Kidney epithelial cell (primary cell): ENCODE results near the gene FCRLB. TPM values are rescaled to one million over a fixed set of nuclear protein-coding genes. Genes with fewer than 3 reads are reported as not detected.

Experiments used
- DNase-seq: peaks from one replicate; pipeline ENCODE4 v3.0.0-alpha.2; 2010; ENCODE audit warnings: low read depth
- H3K27me3 ChIP-seq: 2 replicates; pipeline ENCODE4 v1.6.0; 2011; ENCODE audit warnings: low read length; ENCODE audit not compliant: control insufficient read depth, insufficient read depth
- H3K36me3 ChIP-seq: 2 replicates; pipeline ENCODE4 v1.5.1; 2011; ENCODE audit warnings: low read length; ENCODE audit not compliant: control insufficient read depth, insufficient read depth
- H3K4me3 ChIP-seq: 2 replicates; pipeline ENCODE4 v1.5.1; 2011; ENCODE audit warnings: low read depth, mild to moderate bottlenecking, control low read depth, low read length
- total RNA-seq: library from RNA; depleted of rRNA; stranded (reverse); fragments of >200 nt; gene quantifications from 2 replicates; pipeline ENCODE4 v1.2.3, GENCODE V29; 2015
- TF ChIP-seq, protein P1 (sequence below): IDR thresholded peaks from 2 replicates; pipeline ENCODE4 v1.5.1; 2011; ENCODE audit warnings: mild to moderate bottlenecking, moderate library complexity, low read length, control low read depth, inconsistent platforms; ENCODE audit not compliant: insufficient read depth, poor library complexity, severe bottlenecking

FCRLB gene
- total RNA-seq, 1 donor from 2014 or later = 1.1 TPM

DNA sequence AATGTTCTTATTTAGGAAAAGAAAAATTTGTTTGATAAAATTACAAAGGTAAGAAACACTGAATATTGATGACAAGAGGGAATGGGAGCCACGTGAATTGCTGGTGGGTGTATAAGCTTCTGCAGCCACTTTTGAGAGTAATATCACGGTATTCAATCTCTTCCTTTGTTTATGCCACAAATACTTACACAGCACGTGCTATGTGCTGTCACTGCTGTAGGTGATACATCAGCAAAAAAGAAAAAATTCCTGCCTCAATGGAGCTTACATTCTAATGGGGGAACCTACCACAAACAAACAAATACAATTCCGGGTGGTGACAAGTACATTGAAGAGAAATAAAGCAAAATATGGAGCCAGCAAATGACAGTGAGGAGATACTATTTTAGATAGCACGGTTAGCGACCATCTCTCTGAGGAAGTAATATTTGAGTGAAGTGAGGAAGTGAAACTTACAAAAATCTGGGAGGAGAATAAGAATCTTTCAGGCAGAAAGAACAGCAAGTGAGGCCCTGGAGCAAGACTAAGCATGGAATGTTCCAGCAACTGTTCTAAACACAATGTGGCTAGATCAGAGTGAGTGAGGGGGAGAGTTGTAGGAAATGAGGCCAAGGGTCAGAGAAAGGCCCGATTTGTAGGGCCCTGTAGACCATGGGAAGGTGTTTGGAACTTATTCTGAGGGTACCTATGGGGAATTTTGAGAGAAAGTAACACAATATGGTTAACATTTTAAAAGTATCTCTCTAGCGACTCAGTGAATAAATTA is 2.6 kb upstream of the FCRLB start:
- TF ChIP-seq, protein P1, sequence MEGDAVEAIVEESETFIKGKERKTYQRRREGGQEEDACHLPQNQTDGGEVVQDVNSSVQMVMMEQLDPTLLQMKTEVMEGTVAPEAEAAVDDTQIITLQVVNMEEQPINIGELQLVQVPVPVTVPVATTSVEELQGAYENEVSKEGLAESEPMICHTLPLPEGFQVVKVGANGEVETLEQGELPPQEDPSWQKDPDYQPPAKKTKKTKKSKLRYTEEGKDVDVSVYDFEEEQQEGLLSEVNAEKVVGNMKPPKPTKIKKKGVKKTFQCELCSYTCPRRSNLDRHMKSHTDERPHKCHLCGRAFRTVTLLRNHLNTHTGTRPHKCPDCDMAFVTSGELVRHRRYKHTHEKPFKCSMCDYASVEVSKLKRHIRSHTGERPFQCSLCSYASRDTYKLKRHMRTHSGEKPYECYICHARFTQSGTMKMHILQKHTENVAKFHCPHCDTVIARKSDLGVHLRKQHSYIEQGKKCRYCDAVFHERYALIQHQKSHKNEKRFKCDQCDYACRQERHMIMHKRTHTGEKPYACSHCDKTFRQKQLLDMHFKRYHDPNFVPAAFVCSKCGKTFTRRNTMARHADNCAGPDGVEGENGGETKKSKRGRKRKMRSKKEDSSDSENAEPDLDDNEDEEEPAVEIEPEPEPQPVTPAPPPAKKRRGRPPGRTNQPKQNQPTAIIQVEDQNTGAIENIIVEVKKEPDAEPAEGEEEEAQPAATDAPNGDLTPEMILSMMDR = no peak
- no peak for DNase-seq
- no peak overlapping the region for H3K4me3 ChIP-seq
- no peaks in the 10 kb centered on the region for H3K36me3 ChIP-seq
- H3K27me3 ChIP-seq = no peaks in the 10 kb centered on the region

DNA sequence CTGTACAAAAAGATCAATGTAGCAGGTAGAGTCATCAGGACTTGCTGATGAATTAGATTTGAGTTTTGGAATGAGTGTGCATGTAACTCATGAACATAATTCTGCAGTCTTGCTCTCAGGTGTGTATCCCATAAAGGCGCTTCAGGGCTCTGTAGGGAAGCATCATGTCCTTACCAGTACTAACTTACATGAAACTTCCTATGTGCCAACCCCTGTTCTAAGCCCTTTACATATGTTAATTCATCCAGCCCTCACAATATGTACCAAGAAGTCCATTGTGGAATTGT is 2.1 kb upstream of the FCRLB start:
- Histone ChIP-seq H3K27me3 (no peaks in the 10 kb centered on the region), H3K4me3 (no peak overlapping the region), H3K36me3 (no peaks in the 10 kb centered on the region)
- TF ChIP-seq, protein P1 = no peak
- no peak for DNase-seq

DNA sequence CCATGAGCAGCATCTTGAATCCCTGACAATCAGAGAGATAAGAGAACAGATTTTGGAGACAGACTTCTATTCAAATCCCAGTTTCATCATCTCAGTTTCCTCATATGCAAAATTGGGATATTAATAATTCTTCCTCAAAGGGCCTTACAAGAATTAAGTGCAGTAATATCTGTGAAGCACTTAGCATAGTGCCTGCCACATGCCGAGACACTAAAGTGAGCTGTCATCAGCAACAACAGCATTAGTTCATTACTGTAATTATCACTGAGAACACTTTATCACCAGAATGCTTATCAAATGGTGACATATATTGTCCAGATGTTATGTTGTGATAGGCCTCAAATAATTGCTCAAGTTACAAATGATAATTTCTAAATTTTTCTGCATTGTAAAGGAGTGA is 922 bp upstream of the FCRLB start:
- Histone ChIP-seq H3K36me3 (no peaks in the 10 kb centered on the region), H3K4me3 (no peak overlapping the region), H3K27me3 (no peaks in the 10 kb centered on the region)
- TF ChIP-seq, protein P1 = no peak
- DNase-seq = no peak

DNA sequence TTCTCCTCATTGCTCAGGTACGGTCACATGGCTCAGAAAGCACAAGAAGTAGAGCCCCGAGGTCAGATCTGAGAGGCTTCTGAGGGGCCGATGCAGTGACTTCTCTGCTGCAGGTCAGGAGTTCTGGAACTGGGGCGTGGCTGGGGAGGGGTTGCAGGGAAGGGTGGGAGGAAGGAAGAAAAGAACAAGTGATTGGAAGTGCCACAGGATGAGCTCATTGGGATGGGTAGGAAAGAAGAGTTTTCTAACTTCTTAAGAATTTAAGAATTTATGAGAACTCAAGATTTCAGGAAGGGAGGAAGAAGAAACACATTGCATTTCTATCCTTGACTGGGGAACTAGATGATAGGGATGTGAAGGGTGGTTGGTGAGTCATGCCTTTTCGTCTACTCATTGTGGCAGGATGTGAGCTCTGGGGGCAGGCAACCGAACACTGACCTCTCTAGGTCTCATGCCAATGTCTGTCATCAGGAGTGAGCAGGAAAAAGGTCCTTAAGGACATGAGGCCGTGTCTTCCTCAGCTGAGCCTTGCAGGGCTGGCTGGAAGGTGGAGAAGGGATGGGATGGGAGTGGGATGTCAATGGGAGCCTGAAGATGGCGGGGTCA is 497 bp downstream of the FCRLB start:
- Histone ChIP-seq H3K27me3 (no peaks in the 10 kb centered on the region), H3K36me3 (no peaks in the 10 kb centered on the region), H3K4me3 (no peak overlapping the region)
- TF ChIP-seq, protein P1 = no peak
- DNase-seq = no peak

DNA sequence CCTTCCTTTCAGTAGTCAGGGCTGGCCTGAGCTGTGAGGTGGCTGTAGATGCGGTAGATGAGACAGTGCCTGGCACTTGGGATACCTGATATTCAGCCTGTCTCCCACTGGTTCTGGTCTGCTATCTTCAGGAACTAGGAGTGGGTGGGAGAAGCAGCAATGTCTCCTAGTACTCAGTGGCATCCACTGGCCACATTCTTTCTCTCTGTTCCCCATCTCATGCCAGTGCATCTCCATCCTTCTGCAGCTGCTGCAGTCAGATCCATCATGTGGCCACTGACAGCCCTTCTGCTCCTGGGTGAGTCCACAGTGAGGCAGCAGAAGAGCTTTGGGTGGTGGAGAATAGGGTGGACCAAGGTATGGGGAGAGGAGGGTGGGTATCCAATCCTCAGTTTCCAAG is 1.1 kb downstream of the FCRLB start:
- Histone ChIP-seq H3K36me3 (no peaks in the 10 kb centered on the region), H3K27me3 (no peaks in the 10 kb centered on the region), H3K4me3 (no peak overlapping the region)
- DNase-seq = no peak
- TF ChIP-seq, protein P1 = no peak
